Common myeloid progenitor, CD34-positive (primary cell): Measurements from ENCODE around the gene TNF. TPM values are rescaled to one million over a fixed set of nuclear protein-coding genes. Genes with fewer than 3 reads are reported as not detected.

Source experiments
- CTCF ChIA-PET: fragments of 350-600 bp; sonication (Branson Sonifier 250); formaldehyde crosslinking; loops from one replicate; lab custom pipeline; 2021; ENCODE audit warnings: antibody characterized with exemption; lab: Charles Lee
- POLR2A ChIA-PET: fragments of 350-600 bp; sonication (Branson Sonifier 250); formaldehyde crosslinking; loops from one replicate; lab custom pipeline; 2021; ENCODE audit warnings: antibody characterized with exemption; lab: Charles Lee
- DNase-seq, 3 donors: peaks; one replicate each; pipeline versions ENCODE4 v3.0.0 to v3.0.0-alpha.2; 2013
- H3K27ac ChIP-seq, 2 experiments: 1 replicate in 1 of 2; 2 replicates in 1 of 2; pipeline ENCODE4 v1.7.0; 2013; ENCODE audit warnings: inconsistent platforms in 2 of 2, low read length in 2 of 2, mild to moderate bottlenecking in 2 of 2, low read depth in 1 of 2, moderate library complexity in 1 of 2; ENCODE audit not compliant: severe bottlenecking in 2 of 2, insufficient read depth in 1 of 2, poor library complexity in 1 of 2
- H3K27me3 ChIP-seq, 5 experiments: replicated peaks in 2 of 5; 1 replicate in 3 of 5; 2 replicates in 2 of 5; pipeline versions ENCODE4 v1.6.1 to v1.7.0; 2013; ENCODE audit warnings: low read length in 4 of 5, mild to moderate bottlenecking in 2 of 5, moderate library complexity in 2 of 5, inconsistent platforms in 1 of 5; ENCODE audit not compliant: insufficient read depth in 5 of 5, control insufficient read depth in 4 of 5
- H3K36me3 ChIP-seq, 4 experiments: 1 replicate in 2 of 4; 2 replicates in 2 of 4; pipeline versions ENCODE4 v1.6.1 to v1.7.0; 2013; ENCODE audit warnings: low read length in 3 of 4, control low read depth in 1 of 4, mild to moderate bottlenecking in 1 of 4; ENCODE audit not compliant: control insufficient read depth in 4 of 4, insufficient read depth in 4 of 4
- H3K4me1 ChIP-seq, 4 experiments: 1 replicate in 3 of 4; 2 replicates in 1 of 4; pipeline versions ENCODE4 v1.6.1 to v1.7.1; 2013; ENCODE audit warnings: low read length in 3 of 4, mild to moderate bottlenecking in 3 of 4, control low read depth in 1 of 4, inconsistent platforms in 1 of 4, moderate library complexity in 1 of 4; ENCODE audit not compliant: control insufficient read depth in 4 of 4, insufficient read depth in 4 of 4; ENCODE audit errors: control extremely low read depth in 1 of 4
- H3K4me3 ChIP-seq, 7 experiments: 1 replicate in 4 of 7; 2 replicates in 3 of 7; pipeline versions ENCODE4 v1.5.1 to v1.7.0; 2013; ENCODE audit warnings: mild to moderate bottlenecking in 7 of 7, low read length in 6 of 7, moderate library complexity in 6 of 7, inconsistent platforms in 2 of 7, low read depth in 2 of 7, control low read depth in 1 of 7; ENCODE audit not compliant: insufficient read depth in 4 of 7, control insufficient read depth in 1 of 7; ENCODE audit errors: extremely low read depth in 1 of 7
- H3K9me3 ChIP-seq, 5 experiments: 1 replicate in 4 of 5; 2 replicates in 1 of 5; pipeline versions ENCODE4 v1.6.1 to v1.7.1; 2013; ENCODE audit warnings: low read length in 4 of 5, mild to moderate bottlenecking in 2 of 5, inconsistent platforms in 1 of 5, low read depth in 1 of 5, moderate library complexity in 1 of 5; ENCODE audit not compliant: control insufficient read depth in 4 of 5, insufficient read depth in 2 of 5; ENCODE audit errors: control extremely low read depth in 1 of 5
- WGBS: methylation state at CpG from one replicate; pipeline ENCODE4 v1.1.5; 2013; ENCODE audit not compliant: insufficient coverage; 5-methylcytosine and 5-hydroxymethylcytosine counted together
- polyA plus RNA-seq: library from polyadenylated mRNA; unstranded; fragments of 120-200 nt; gene quantifications from one replicate; pipeline ENCODE4 v1.2.1, GENCODE V29; 2013

The TNF gene
- 1.3 TPM for polyA plus RNA-seq

- H3K27ac ChIP-seq = no peak within 1 kb of the TSS
- H3K9me3 ChIP-seq = no peaks in the 10 kb centered on the region
- H3K4me3 ChIP-seq = peak within 1 kb of the TSS in 5 of 7 experiments; percentile 8 to 67 (median 55)
- CTCF ChIA-PET = interaction anchor here (6.5 to 19.6 kb wide), 4 partner anchors 8 to 26 kb away, joined by 76 to 605 read pairs (median 348); partner anchors contain the start of genes ATP6V1G2, DDX39B, LST1 and LTA
- 54% methylated on average over 7 of the region's 19 CpGs for WGBS
- DNase-seq = peak in 2 of 3 donors; percentile 34 to 35
- no peaks in the 10 kb centered on the region for H3K36me3 ChIP-seq
- H3K27me3 ChIP-seq = no peaks in the 10 kb centered on the region
- H3K4me1 ChIP-seq = peaks cover 0 to 37% (median 31%) of the 10 kb centered on the region in 4 experiments
- POLR2A ChIA-PET = interaction anchor here (0.6 to 1.8 kb wide), 3 partner anchors 9 to 76 kb away, joined by 3 to 6 read pairs (median 3); no protein-coding TSS in a partner anchor
Observed at GRCh38 chr6:31575335-31575901, at the start of gene TNF. TNF (plus strand) TSS chr6:31575565; CDS start chr6:31575742, 177 bp downstream.

- DNase-seq = peak in 2 of 3 donors; percentile 56 to 63
- H3K27ac ChIP-seq = no peak overlapping the region
Observed at GRCh38 chr6:31525932-31526591, 49.3 kb upstream of the TNF start.

GRCh38 chr6:31528307-31528777, 47.0 kb upstream of the TNF start:
- WGBS = 100% methylated on average over 1 of the region's 4 CpGs
- Histone ChIP-seq H3K27me3 (no peaks in the 10 kb centered on the region), H3K27ac (no peak overlapping the region), H3K36me3 (peaks cover 16 to 40% (median 28%) of the 10 kb centered on the region in 4 experiments), H3K4me1 (peaks cover 0 to 4% (median 0%) of the 10 kb centered on the region in 4 experiments), H3K9me3 (no peaks in the 10 kb centered on the region), H3K4me3 (no peak overlapping the region)
- ChIA-PET CTCF (interaction anchor here (0.6 to 1.0 kb wide), 3 partner anchors 13 to 706 kb away, joined by 3 to 4 read pairs (median 3); partner anchors contain the start of gene DDX39B), POLR2A (interaction anchor here (0.9 to 2.0 kb wide), 2 partner anchors 8 to 13 kb away, joined by 4 to 12 read pairs; partner anchors contain the start of gene DDX39B)
- peak in 2 of 3 donors; percentile 38 to 52 for DNase-seq

More at GRCh38 chr6:31525932-31526591, 49.3 kb upstream of the TNF start:
- H3K27me3 ChIP-seq = no peaks in the 10 kb centered on the region
- CTCF ChIA-PET = interaction anchor here (1.3 to 1.7 kb wide), 2 partner anchors 10 to 32 kb away, joined by 4 to 5 read pairs; no protein-coding TSS in a partner anchor
- no peak overlapping the region for H3K4me3 ChIP-seq
- peaks cover 6 to 18% (median 12%) of the 10 kb centered on the region in 4 experiments for H3K36me3 ChIP-seq
- POLR2A ChIA-PET = no interaction called here
- 91% methylated on average over 2 of the region's 4 CpGs for WGBS
- H3K4me1 ChIP-seq = peaks cover 0 to 4% (median 0%) of the 10 kb centered on the region in 4 experiments
- no peaks in the 10 kb centered on the region for H3K9me3 ChIP-seq

- Histone ChIP-seq H3K36me3 (peaks cover 20 to 45% (median 33%) of the 10 kb centered on the region in 4 experiments), H3K27ac (no peak within 1 kb of the TSS), H3K4me1 (peaks cover 0 to 4% (median 0%) of the 10 kb centered on the region in 4 experiments), H3K4me3 (no peak within 1 kb of the TSS), H3K9me3 (no peaks in the 10 kb centered on the region), H3K27me3 (no peaks in the 10 kb centered on the region)
- 85% methylated on average over 4 of the region's 7 CpGs for WGBS
- DNase-seq = no peak
- CTCF ChIA-PET = interaction anchor here (0.6 to 1.0 kb wide), 3 partner anchors 13 to 707 kb away, joined by 3 to 4 read pairs (median 3); partner anchors contain the start of gene DDX39B
- POLR2A ChIA-PET = interaction anchor here (0.9 to 2.0 kb wide), 2 partner anchors 8 to 13 kb away, joined by 4 to 12 read pairs; partner anchors contain the start of gene DDX39B
Observed at GRCh38 chr6:31528821-31529328, 46.5 kb upstream of the TNF start, which contains the start of gene MCCD1. MCCD1 (plus strand) TSS chr6:31528962; CDS start chr6:31529015, 53 bp downstream.

GRCh38 chr6:31529329-31530150, 45.8 kb upstream of the TNF start:
- Histone ChIP-seq H3K4me3 (no peak overlapping the region), H3K36me3 (peaks cover 21 to 52% (median 39%) of the 10 kb centered on the region in 4 experiments), H3K9me3 (no peaks in the 10 kb centered on the region), H3K4me1 (peaks cover 0 to 4% (median 0%) of the 10 kb centered on the region in 4 experiments), H3K27me3 (no peaks in the 10 kb centered on the region), H3K27ac (no peak overlapping the region)
- no peak for DNase-seq
- ChIA-PET POLR2A (interaction anchor here (0.6 to 2.0 kb wide), 2 partner anchors 9 to 12 kb away, joined by 3 to 12 read pairs; partner anchors contain the start of gene DDX39B), CTCF (interaction anchor here (1.0 kb wide), 1 partner anchor 164 kb away, joined by 3 read pairs; no protein-coding TSS in a partner anchor)
- 57% methylated on average over 12 of the region's 12 CpGs for WGBS

GRCh38 chr6:31530659-31531058, 44.7 kb upstream of the TNF start:
- no peak overlapping the region for H3K27ac ChIP-seq
- ChIA-PET POLR2A (no interaction called here), CTCF (interaction anchor here (1.0 to 1.2 kb wide), 2 partner anchors 37 to 47 kb away, joined by 3 read pairs; no protein-coding TSS in a partner anchor)
- 96% methylated on average over 4 of the region's 6 CpGs for WGBS
- no peaks in the 10 kb centered on the region for H3K9me3 ChIP-seq
- peaks cover 28 to 63% (median 48%) of the 10 kb centered on the region in 4 experiments for H3K36me3 ChIP-seq
- H3K4me3 ChIP-seq = no peak overlapping the region
- DNase-seq = no peak
- H3K4me1 ChIP-seq = peaks cover 0 to 4% (median 0%) of the 10 kb centered on the region in 4 experiments
- H3K27me3 ChIP-seq = no peaks in the 10 kb centered on the region
